Pancreas (tissue), 10 donors: ENCODE measurements around the gene EIF3J. TPM values are rescaled to one million over a fixed set of nuclear protein-coding genes. Genes with fewer than 3 reads are reported as not detected.
A peak's percentile ranks its signal among the peaks of the same experiment; 100 is the strongest.

Experiments used
- ATAC-seq, 4 donors: fragments of 200-7000 bp; cut with Tn5 transposase; one replicate each; pipeline versions ENCODE4 v1.8.0 to v1.9.1; 2020; ENCODE audit warnings: mild to moderate bottlenecking in 4 of 4, moderate library complexity in 4 of 4
- DNase-seq, 6 donors: peaks; one replicate each; pipeline ENCODE4 v3.0.0-alpha.2; 2020
- FAIRE-seq: peaks from 2 replicates; lab custom pipeline; 2012; peaks lifted over from hg19 to GRCh38; lab: Jason Lieb, UNC
- H3K27ac ChIP-seq, 4 donors: fragments of 200-600 bp; sonication (generic); 1 replicate in 3 of 4; 2 replicates in 1 of 4; pipeline versions ENCODE4 v1.5.0 to v1.8.0; 2020
- H3K27me3 ChIP-seq, 4 donors: fragments of 200-600 bp; one replicate each; pipeline ENCODE4 v1.8.0; 2021
- H3K36me3 ChIP-seq, 3 donors: fragments of 200-600 bp; sonication (generic) in 1 of 3; one replicate each; pipeline versions ENCODE4 v1.5.0 to v1.8.0; 2020 to 2021
- H3K4me1 ChIP-seq, 3 donors: fragments of 200-600 bp; one replicate each; pipeline ENCODE4 v1.8.0; 2021
- H3K4me3 ChIP-seq, 4 donors: fragments of 200-600 bp; sonication (generic) in 2 of 4; one replicate each; pipeline versions ENCODE4 v1.5.0 to v1.8.0; 2020 to 2021
- H3K9me3 ChIP-seq, 4 donors: fragments of 200-600 bp; one replicate each; pipeline ENCODE4 v1.8.0; 2021
- WGBS, 2 donors: extraction: QIAGEN DNeasy Blood & Tissue Kit; methylation state at CpG; one replicate each; pipeline ENCODE4 v1.1.7; 2013; 5-methylcytosine and 5-hydroxymethylcytosine counted together
- intact Hi-C, 3 donors: fragments of 100-400 bp; cut with DNase I; formaldehyde crosslinking; loops; one replicate each; pipeline versions ENCODE4 v1.11.1 to v1.14.2; 2022
- polyA plus RNA-seq, 2 donors: library from polyadenylated mRNA; stranded (reverse); fragments of 200-250 nt; gene quantifications; one replicate each; pipeline ENCODE4 v1.2.3, GENCODE V29; 2013
- total RNA-seq, 6 donors: library from RNA; stranded (reverse); fragmentation: NEBNext Ultra II Directional in 4 of 6; extraction: Animal tissue kit (Norgen Biotek cat#: 25700) in 4 of 6; gene quantifications; one replicate each; pipeline versions ENCODE4 v1.2.1 to v1.2.4, GENCODE V29; 2021 to 2023
- TF ChIP-seq, protein P1 (sequence below), 4 donors: fragments of 200-600 bp; sonication (generic) in 3 of 4; IDR thresholded peaks; one replicate each; pipeline versions ENCODE4 v1.5.0 to v1.8.0; 2021; ENCODE audit warnings: antibody characterized with exemption in 4 of 4
- donor health status: healthy with polysubstance abuse.
- donor health status: DM: no; HTN: no; CAD: no; lungs with moderate emphysema.
- donor health status: DM: no; HTN: no; CAD: no.
- donor health status: control.
- donor health status: control.
- donor health status: Bipolar disorder and iron deficiency.
- donor health status: DM: yes; HTN: yes; CAD: no.
- donor health status: DM: no; HTN: no; CAD: no.
- donor health status: DM: no; HTN: no; CAD: no.
- donor health status: DM: yes; HTN: yes; CAD: no.

EIF3J gene
- total and polyA plus RNA-seq, 8 donors = 21.0 to 88.2 (median 51.3) TPM

DNA sequence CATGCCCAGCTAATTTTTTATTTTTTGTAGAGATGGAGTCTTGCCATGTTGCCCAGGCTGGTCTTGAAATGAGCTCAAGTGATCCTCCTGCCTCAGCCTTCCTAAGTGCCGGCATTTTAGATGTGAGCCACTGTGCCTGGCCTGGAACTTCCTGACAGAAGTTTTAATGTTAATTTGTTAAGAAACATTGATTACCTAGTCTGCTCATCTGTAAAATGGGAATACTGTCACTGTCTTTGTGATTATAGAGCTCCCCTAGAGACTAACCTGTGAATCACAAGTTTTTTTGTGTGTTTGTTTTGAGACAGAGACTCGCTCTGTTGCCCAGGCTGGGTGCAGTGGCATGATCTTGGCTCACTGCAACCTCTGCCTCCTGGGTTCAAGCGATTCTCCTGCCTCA is 4.3 kb upstream of the EIF3J start:
- no peak overlapping the region for H3K27ac ChIP-seq
- H3K36me3 ChIP-seq = peaks cover 0 to 5% (median 0%) of the 10 kb centered on the region in 3 donors
- H3K9me3 ChIP-seq = no peaks in the 10 kb centered on the region
- ATAC-seq (no peak), FAIRE-seq (no peak), DNase-seq (no peak)
- H3K27me3 ChIP-seq = no peaks in the 10 kb centered on the region
- intact Hi-C loops = no loop called here
- peaks cover 0 to 6% (median 5%) of the 10 kb centered on the region in 3 donors for H3K4me1 ChIP-seq
- TF ChIP-seq, protein P1, sequence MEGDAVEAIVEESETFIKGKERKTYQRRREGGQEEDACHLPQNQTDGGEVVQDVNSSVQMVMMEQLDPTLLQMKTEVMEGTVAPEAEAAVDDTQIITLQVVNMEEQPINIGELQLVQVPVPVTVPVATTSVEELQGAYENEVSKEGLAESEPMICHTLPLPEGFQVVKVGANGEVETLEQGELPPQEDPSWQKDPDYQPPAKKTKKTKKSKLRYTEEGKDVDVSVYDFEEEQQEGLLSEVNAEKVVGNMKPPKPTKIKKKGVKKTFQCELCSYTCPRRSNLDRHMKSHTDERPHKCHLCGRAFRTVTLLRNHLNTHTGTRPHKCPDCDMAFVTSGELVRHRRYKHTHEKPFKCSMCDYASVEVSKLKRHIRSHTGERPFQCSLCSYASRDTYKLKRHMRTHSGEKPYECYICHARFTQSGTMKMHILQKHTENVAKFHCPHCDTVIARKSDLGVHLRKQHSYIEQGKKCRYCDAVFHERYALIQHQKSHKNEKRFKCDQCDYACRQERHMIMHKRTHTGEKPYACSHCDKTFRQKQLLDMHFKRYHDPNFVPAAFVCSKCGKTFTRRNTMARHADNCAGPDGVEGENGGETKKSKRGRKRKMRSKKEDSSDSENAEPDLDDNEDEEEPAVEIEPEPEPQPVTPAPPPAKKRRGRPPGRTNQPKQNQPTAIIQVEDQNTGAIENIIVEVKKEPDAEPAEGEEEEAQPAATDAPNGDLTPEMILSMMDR (IDR thresholded peaks at IDR 0.05) = no peak
- WGBS, 2 donors = 96 to 98% methylated on average over 3 of the region's 3 CpGs
- no peak overlapping the region for H3K4me3 ChIP-seq

DNA sequence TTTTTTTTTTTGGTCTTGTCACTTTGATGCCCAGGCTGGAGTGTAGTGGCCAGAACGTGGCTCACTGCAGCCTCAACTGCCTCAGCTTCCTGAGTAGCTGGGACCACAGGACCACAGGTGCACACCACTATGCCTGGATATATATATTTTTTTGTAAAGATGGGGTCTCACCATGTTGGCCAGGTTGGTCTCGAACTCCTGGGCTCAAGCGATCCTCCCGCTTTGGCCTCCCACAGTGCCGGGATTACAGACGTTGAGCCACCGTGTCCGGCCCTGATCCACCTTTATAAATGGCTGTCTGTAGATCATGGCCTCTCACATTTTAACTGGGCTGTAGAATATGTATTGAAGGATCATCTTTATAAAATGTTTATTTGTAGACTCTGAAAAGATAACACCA is 1.9 kb upstream of the EIF3J start:
- Histone ChIP-seq H3K27ac (no peak overlapping the region), H3K9me3 (no peaks in the 10 kb centered on the region), H3K36me3 (peaks cover 0 to 5% (median 0%) of the 10 kb centered on the region in 3 donors), H3K4me3 (no peak overlapping the region), H3K27me3 (no peaks in the 10 kb centered on the region), H3K4me1 (peaks cover 5 to 18% (median 12%) of the 10 kb centered on the region in 3 donors)
- TF ChIP-seq, protein P1 (IDR thresholded peaks at IDR 0.05) = no peak
- intact Hi-C loops = no loop called here
- WGBS, 2 donors = 96 to 98% methylated on average over 8 of the region's 8 CpGs
- DNase-seq (no peak), ATAC-seq (no peak), FAIRE-seq (no peak)

DNA sequence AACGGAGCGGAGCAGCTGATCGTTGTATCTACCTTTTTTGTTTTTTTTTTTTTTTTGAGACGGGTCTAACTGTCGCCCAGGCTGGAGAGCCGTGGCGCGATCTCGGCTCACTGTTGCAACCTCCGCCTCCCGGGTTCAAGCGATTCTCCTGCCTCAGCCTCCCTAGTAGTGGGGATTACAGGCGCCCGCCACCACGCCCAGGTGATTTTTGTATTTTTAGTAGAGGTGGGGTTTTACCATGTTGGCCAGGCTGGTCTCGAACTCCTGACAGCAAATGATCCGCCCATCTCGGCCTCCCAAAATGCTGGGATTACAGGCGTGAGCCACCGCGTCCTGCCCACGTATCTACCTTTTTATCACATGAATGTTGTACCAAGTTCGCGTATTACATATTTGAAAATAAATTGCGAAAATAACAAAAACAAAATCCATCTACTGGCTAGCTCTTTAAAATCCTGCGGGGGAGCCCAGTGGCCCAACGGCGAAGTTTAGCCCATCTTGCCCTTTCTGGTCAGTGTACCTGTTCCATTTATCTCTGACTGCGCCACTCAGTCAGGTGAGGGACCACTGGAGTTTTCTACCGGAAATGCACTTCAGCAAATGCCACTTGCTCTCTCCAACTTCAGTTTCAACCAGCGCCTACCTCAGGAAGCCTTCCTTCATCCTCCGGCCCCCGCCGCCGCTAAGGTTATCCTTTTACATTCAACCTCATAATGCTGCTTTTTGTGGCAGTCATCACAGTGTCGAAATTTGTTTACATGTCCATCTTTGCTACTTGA is 1.2 kb upstream of the EIF3J start:
- 49 to 50% methylated on average over 36 of the region's 36 CpGs for WGBS, 2 donors
- H3K9me3 ChIP-seq = no peaks in the 10 kb centered on the region
- TF ChIP-seq, protein P1 (IDR thresholded peaks at IDR 0.05) = no peak
- peaks cover 8 to 23% (median 16%) of the 10 kb centered on the region in 3 donors for H3K4me1 ChIP-seq
- H3K27ac ChIP-seq = peak overlapping the region; percentile 93 to 99 (median 98)
- DNase-seq (peak in 3 of 6 donors; percentile 14 to 62 (median 37)), ATAC-seq (peak; percentile 0 to 8 (median 4)), FAIRE-seq (no peak)
- H3K4me3 ChIP-seq = peak overlapping the region; percentile 64 to 95 (median 79)
- H3K27me3 ChIP-seq = no peaks in the 10 kb centered on the region
- peaks cover 0 to 5% (median 0%) of the 10 kb centered on the region in 3 donors for H3K36me3 ChIP-seq
- intact Hi-C loops = no loop called here

DNA sequence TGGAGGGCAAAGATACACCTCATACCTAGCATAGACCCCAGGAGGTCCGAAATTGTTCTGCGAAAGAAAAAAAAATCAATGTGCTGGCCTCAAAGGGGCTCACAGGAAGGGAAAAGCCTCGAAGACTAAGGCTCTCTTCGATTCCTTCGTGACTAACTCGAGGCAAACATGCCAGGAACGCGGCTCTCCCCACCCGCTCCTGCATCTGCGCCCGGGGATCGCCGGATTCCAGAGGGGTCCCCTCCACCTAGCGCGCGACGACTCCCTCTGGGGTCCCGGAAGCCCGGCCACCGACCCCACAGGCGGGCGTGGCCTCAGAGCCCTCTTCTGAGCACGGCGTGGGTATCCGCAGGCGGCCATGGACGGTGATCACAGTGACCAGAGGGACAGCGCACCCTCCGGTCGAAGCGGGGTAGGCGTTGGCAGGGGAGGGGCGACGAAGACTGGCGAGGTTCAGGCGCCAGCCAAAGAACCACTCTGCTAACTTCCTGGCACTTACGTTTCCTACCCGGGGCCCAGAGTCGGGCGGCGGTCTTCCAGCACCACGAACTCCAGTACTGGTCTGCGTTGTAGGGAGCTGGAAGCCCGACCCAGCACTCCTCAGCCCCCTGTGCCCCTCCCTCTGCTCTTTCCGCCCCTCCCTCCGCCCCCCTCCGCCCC is 515 bp upstream of the EIF3J start:
- intact Hi-C loops = no loop called here
- TF ChIP-seq, protein P1 (IDR thresholded peaks at IDR 0.05) = peak in 3 of 4 donors; percentile 19 to 35 (median 21)
- H3K4me1 ChIP-seq = peaks cover 13 to 30% (median 22%) of the 10 kb centered on the region in 3 donors
- peaks cover 0 to 5% (median 0%) of the 10 kb centered on the region in 3 donors for H3K36me3 ChIP-seq
- no peak for FAIRE-seq
- ATAC-seq = peak; percentile 73 to 91 (median 84)
- peak; percentile 86 to 94 (median 88) for DNase-seq
- H3K9me3 ChIP-seq = no peaks in the 10 kb centered on the region
- no peaks in the 10 kb centered on the region for H3K27me3 ChIP-seq
- 0 to 1% methylated on average over 41 to 45 of the region's 47 CpGs for WGBS, 2 donors
- H3K4me3 ChIP-seq = peak overlapping the region; percentile 64 to 95 (median 79)
- peak overlapping the region; percentile 93 to 99 (median 98) for H3K27ac ChIP-seq
